NT2/D1 (cell line): ENCODE data around the gene LARP4B.

ENCODE experiments used
- SUZ12 ChIP-seq: IDR thresholded peaks from 2 replicates; pipeline ENCODE4 v1.6.1; 2011; ENCODE audit not compliant: insufficient read length, insufficient read depth; ENCODE audit errors: extremely low read depth
- YY1 ChIP-seq: IDR thresholded peaks from 2 replicates; pipeline ENCODE4 v1.6.1; 2011; ENCODE audit not compliant: insufficient read length, insufficient read depth
- ZNF274 ChIP-seq: IDR thresholded peaks from 2 replicates; pipeline ENCODE4 v1.6.1; 2011; ENCODE audit warnings: mild to moderate bottlenecking, low read depth, low read length

DNA sequence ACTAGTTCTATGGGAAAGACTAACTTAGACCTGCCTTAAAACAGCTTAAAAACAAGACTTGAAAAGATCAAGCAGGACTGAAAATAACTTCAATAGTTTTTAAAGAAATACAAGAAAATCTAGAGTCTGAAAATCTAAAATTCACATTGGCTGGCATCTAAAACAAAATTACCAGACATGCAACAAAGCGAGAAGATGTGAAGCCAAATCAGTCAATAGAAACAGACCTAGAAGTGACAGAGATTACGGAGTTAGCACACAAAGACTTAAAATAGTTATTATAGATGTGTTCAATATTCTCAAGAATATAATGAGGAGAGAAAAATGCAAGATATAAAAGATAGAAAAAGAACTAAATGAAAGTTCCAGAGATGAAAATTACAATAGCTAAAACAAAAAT lies 163.7 kb downstream of the LARP4B start:
- TF ChIP-seq ZNF274 (no peak), YY1 (no peak), SUZ12 (no peak)
